HCT116 (cell line): ENCODE data around the gene PEX11A. TPM values are rescaled to one million over a fixed set of nuclear protein-coding genes. Genes with fewer than 3 reads are reported as not detected.
A peak's percentile ranks its signal among the peaks of the same experiment; 100 is the strongest.

Experiments
- ATAC-seq: fragments of 200-7000 bp; cut with Tn5 transposase; 2 replicates; pipeline ENCODE4 v1.9.1; 2020; ENCODE audit warnings: mild to moderate bottlenecking, moderate library complexity
- BruUV-seq: library from RNA; stranded (reverse); fragments of 400-500 nt; replicated peaks from 2 replicates; lab custom pipeline; 2021; lab: Mats Ljungman, UMichigan
- CTCF ChIA-PET: fragments of 300-600 bp; sonication (Branson Sonifier 250); formaldehyde crosslinking; loops from one replicate; lab custom pipeline; 2021; ENCODE audit warnings: antibody characterized with exemption; lab: Charles Lee
- POLR2A ChIA-PET: fragments of 300-600, 350-600 bp; sonication (Branson Sonifier 250); formaldehyde crosslinking; loops from one replicate; lab custom pipeline; 2021; ENCODE audit warnings: antibody characterized with exemption; lab: Charles Lee
- RAD21 ChIA-PET, 2 experiments: fragments of 300-600 bp; sonication (Branson Sonifier 250); formaldehyde crosslinking; loops; one replicate each; lab custom pipeline; 2023; ENCODE audit warnings: low total read pairs in 2 of 2; ENCODE audit not compliant: uncharacterized antibody in 2 of 2, unreplicated experiment in 2 of 2, low non-redundant PET in 1 of 2; lab: Charles Lee
- DNase-seq: peaks from one replicate; pipeline ENCODE4 v3.0.0-alpha.2; 2010; ENCODE audit warnings: low read depth, low spot score
- H2AFZ ChIP-seq: fragments of 200-600 bp; shearing (Covaris generic), sonication (generic); 2 replicates; pipeline ENCODE4 v1.6.1; 2017; ENCODE audit warnings: low read depth, mixed run types, mixed read lengths, antibody characterized with exemption, low read length; ENCODE audit not compliant: poor library complexity, severe bottlenecking
- H3K27ac ChIP-seq: 2 replicates; pipeline ENCODE4 v1.5.1; 2012; ENCODE audit warnings: low read depth, low read length
- H3K27me3 ChIP-seq: fragments of 200-600 bp; sonication (generic); 2 replicates; pipeline ENCODE4 v1.6.1; 2016; ENCODE audit warnings: mixed run types, low read length, mixed read lengths; ENCODE audit not compliant: insufficient read depth
- H3K36me3 ChIP-seq, 2 experiments: fragments of 200-500 bp in 1 of 2; fragments of 200-600 bp in 1 of 2; sonication (Bioruptor generic) in 1 of 2; sonication (generic) in 1 of 2; 2 replicates each; pipeline versions ENCODE4 v1.5.1 to v1.6.1; 2014 to 2016; ENCODE audit warnings: low read length in 2 of 2, inconsistent platforms in 1 of 2, mixed read lengths in 1 of 2, mixed run types in 1 of 2; ENCODE audit not compliant: insufficient read depth in 2 of 2, control insufficient read depth in 1 of 2
- H3K4me1 ChIP-seq, 2 experiments: fragments of 200-600 bp in 1 of 2; sonication (generic) in 1 of 2; 2 replicates each; pipeline versions ENCODE4 v1.5.1 to v1.6.1; 2012 to 2017; ENCODE audit warnings: low read length in 2 of 2, inconsistent platforms in 1 of 2, mild to moderate bottlenecking in 1 of 2, mixed read lengths in 1 of 2, mixed run types in 1 of 2, moderate library complexity in 1 of 2; ENCODE audit not compliant: insufficient read depth in 2 of 2, control insufficient read depth in 1 of 2
- H3K4me2 ChIP-seq: fragments of 200-600 bp; sonication (generic); 2 replicates; pipeline ENCODE4 v1.6.1; 2017; ENCODE audit warnings: mixed run types, low read length, mixed read lengths
- H3K4me3 ChIP-seq, 2 experiments: fragments of 200-600 bp in 1 of 2; sonication (generic) in 1 of 2; replicated peaks in 1 of 2; 2 replicates each; pipeline ENCODE4 v1.5.1; 2011 to 2016; ENCODE audit warnings: low read length in 2 of 2, control low read depth in 1 of 2, low read depth in 1 of 2, mild to moderate bottlenecking in 1 of 2, mixed read lengths in 1 of 2, mixed run types in 1 of 2
- H3K79me2 ChIP-seq: fragments of 200-600 bp; sonication (generic); 2 replicates; pipeline ENCODE4 v1.6.1; 2017; ENCODE audit warnings: mild to moderate bottlenecking, mixed run types, low read length, moderate library complexity, mixed read lengths; ENCODE audit not compliant: insufficient read depth
- H3K9ac ChIP-seq: fragments of 200-600 bp; sonication (generic); 2 replicates; pipeline ENCODE4 v1.6.1; 2016; ENCODE audit warnings: low read length, mixed read lengths
- H3K9me2 ChIP-seq: fragments of 200-600 bp; sonication (generic), shearing (Covaris generic); 2 replicates; pipeline ENCODE4 v1.6.1; 2017; ENCODE audit warnings: mixed run types, mild to moderate bottlenecking, moderate library complexity; ENCODE audit not compliant: insufficient read depth
- H3K9me3 ChIP-seq, 2 experiments: fragments of 200-500 bp in 1 of 2; fragments of 200-600 bp in 1 of 2; sonication (Bioruptor generic) in 1 of 2; sonication (generic) in 1 of 2; 2 replicates each; pipeline ENCODE4 v1.6.1; 2014 to 2017; ENCODE audit warnings: low read length in 2 of 2, mixed read lengths in 2 of 2, inconsistent platforms in 1 of 2, low read depth in 1 of 2, mild to moderate bottlenecking in 1 of 2, mixed run types in 1 of 2, moderate library complexity in 1 of 2; ENCODE audit not compliant: control insufficient read depth in 1 of 2, insufficient read depth in 1 of 2
- H4K20me1 ChIP-seq: fragments of 200-600 bp; sonication (generic), shearing (Covaris generic); 2 replicates; pipeline ENCODE4 v1.6.1; 2017; ENCODE audit warnings: mixed run types, mild to moderate bottlenecking, moderate library complexity; ENCODE audit not compliant: insufficient read depth
- FOSL1 ChIP-seq: IDR thresholded peaks from 2 replicates; pipeline ENCODE4 v1.6.1; 2012; ENCODE audit warnings: low read depth
- JUND ChIP-seq: IDR thresholded peaks from 2 replicates; pipeline ENCODE4 v1.6.1; 2012
- MAX ChIP-seq: IDR thresholded peaks from 2 replicates; pipeline ENCODE4 v1.6.1; 2012
- POLR2AphosphoS5 ChIP-seq: IDR thresholded peaks from 2 replicates; pipeline ENCODE4 v1.6.1; 2011; ENCODE audit warnings: mild to moderate bottlenecking, low read depth, low read length, moderate library complexity
- RAD21 ChIP-seq: IDR thresholded peaks from 2 replicates; pipeline ENCODE4 v1.6.1; 2012; ENCODE audit warnings: low read depth, mild to moderate bottlenecking
- YY1 ChIP-seq: IDR thresholded peaks from 2 replicates; pipeline ENCODE4 v1.6.1; 2011; ENCODE audit warnings: low read length, low read depth, moderate library complexity, mild to moderate bottlenecking; ENCODE audit not compliant: insufficient replicate concordance; ENCODE audit errors: extremely low read depth
- ZNF274 ChIP-seq: fragments of 200-500 bp; sonication (Bioruptor generic); IDR thresholded peaks from 2 replicates; pipeline ENCODE4 v1.6.1; 2014; ENCODE audit warnings: mild to moderate bottlenecking, low read depth, low read length, inconsistent platforms
- intact Hi-C: fragments of 100-400 bp; cut with micrococcal nuclease; formaldehyde crosslinking; loops from 2 replicates; pipeline ENCODE4 v1.10.0; 2022
- total RNA-seq: library from RNA; stranded (reverse); gene quantifications from one replicate; pipeline ENCODE4 v1.2.1, GENCODE V29; 2021; ENCODE audit not compliant: unreplicated experiment

Gene PEX11A
- total RNA-seq, 1 experiment from 2014 or later = 7.1 TPM

GRCh38 chr15:89675606-89676005 lies 14.9 kb downstream of the PEX11A start:
- no TSS peak for BruUV-seq
- ChIA-PET CTCF (interaction anchor here (0.6 kb wide), 1 partner anchor 145 kb away, joined by 3 read pairs; no protein-coding TSS in a partner anchor), POLR2A (no interaction called here)

GRCh38 chr15:89674526-89674925 lies 16.0 kb downstream of the PEX11A start:
- H3K36me3 ChIP-seq = no peaks in the 10 kb centered on the region
- ChIA-PET CTCF (interaction anchor here (3.0 kb wide), 1 partner anchor 12 kb away, joined by 14 read pairs; no protein-coding TSS in a partner anchor), POLR2A (no interaction called here), RAD21 (interaction anchor here in 1 of 2 experiments (0.9 kb wide), 1 partner anchor 413 kb away, joined by 3 read pairs; no protein-coding TSS in a partner anchor)
- no peaks in the 10 kb centered on the region for H4K20me1 ChIP-seq
- no peak overlapping the region for H3K9ac ChIP-seq
- intact Hi-C loops = no loop called here
- H3K4me1 ChIP-seq = no peaks in the 10 kb centered on the region
- BruUV-seq = no TSS peak
- H3K79me2 ChIP-seq = no peaks in the 10 kb centered on the region
- no peak overlapping the region for H3K27ac ChIP-seq
- no peaks in the 10 kb centered on the region for H3K9me3 ChIP-seq
- no peak for DNase-seq
- no peak overlapping the region for H2AFZ ChIP-seq
- H3K4me2 ChIP-seq = no peak overlapping the region
- no peaks in the 10 kb centered on the region for H3K9me2 ChIP-seq
- no peaks in the 10 kb centered on the region for H3K27me3 ChIP-seq
- no peak for ATAC-seq
- TF ChIP-seq RAD21 (peak; percentile 15; the same call in 1 of the 2 replicates), POLR2AphosphoS5 (no peak)
- TF ChIP-seq, all 23 proteins: peak for 1
- no peak overlapping the region for H3K4me3 ChIP-seq

More at GRCh38 chr15:89675606-89676005, 14.9 kb downstream of the PEX11A start:
- RAD21 ChIA-PET = no interaction called here
- H3K79me2 ChIP-seq = no peaks in the 10 kb centered on the region
- H3K4me1 ChIP-seq = no peaks in the 10 kb centered on the region
- H3K4me3 ChIP-seq = no peak overlapping the region
- no peak for DNase-seq
- H3K36me3 ChIP-seq = no peaks in the 10 kb centered on the region
- intact Hi-C loops = no loop called here
- TF ChIP-seq JUND (no peak), RAD21 (no peak), MAX (no peak), YY1 (no peak), ZNF274 (no peak), FOSL1 (no peak)
- TF ChIP-seq, all 23 proteins: peak for 0
- Histone ChIP-seq H2AFZ (no peak overlapping the region), H3K27me3 (no peaks in the 10 kb centered on the region), H3K9me3 (no peaks in the 10 kb centered on the region), H3K4me2 (no peak overlapping the region), H4K20me1 (no peaks in the 10 kb centered on the region), H3K9ac (no peak overlapping the region), H3K27ac (no peak overlapping the region), H3K9me2 (no peaks in the 10 kb centered on the region)
- no peak for ATAC-seq
